NCI-H774 (cell line): ENCODE data around the gene TMEM174.

Experiments used
- DNase-seq: peaks from one replicate; lab custom pipeline; 2025; lab: John Stamatoyannopoulos, UW

TMEM174 gene

GRCh38 chr5:73154208-73155006 lies 18.6 kb upstream of the TMEM174 start:
- DNase-seq = no peak

DNA sequence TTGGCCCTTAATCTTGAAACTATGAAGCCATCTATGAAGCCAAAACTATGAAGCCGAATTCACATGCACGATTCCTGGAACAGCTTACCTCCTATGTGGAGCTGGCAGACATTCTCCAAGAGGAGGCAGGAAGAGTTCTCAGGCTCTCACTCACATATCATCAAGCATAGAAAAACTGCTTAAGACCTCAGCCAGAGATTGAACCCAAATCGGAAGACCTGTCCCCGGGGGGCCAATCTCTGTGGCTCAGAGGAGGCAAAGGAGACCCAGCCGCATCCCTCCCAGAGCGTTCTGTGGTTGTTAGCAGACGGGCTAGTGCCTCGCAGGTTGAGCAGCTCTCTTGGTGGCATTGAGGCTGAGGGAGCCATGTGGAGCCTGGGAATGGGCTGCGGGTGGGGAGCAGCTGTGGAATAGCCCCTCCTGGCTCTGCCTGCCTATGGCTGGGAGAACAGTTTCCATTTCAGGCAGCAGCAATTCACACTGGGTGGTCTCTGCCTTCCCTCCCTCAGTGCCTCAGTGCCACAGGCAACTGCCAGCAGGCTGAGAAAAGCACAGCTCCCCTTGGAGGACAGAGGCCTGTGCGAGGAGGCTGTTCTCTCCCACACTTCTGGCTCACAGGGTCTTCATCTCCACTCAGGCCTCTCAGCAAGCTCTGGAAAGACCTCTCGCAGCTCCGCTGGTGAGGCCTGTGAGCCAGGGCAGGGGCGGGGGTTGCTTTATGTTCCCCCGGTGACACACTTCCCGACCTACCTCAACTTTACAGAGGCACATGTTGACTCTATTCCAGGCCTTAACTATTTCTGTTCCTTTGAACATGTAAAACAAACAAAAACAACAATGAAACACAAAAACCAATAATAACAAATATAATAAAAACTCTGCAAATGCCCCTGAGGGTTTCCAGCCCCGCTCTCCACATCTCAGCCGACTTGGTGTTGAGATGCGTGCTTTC lies 17.4 kb upstream of the TMEM174 start:
- no peak for DNase-seq

- DNase-seq = no peak
Observed at GRCh38 chr5:73157414-73158303, 15.3 kb upstream of the TMEM174 start.

DNA sequence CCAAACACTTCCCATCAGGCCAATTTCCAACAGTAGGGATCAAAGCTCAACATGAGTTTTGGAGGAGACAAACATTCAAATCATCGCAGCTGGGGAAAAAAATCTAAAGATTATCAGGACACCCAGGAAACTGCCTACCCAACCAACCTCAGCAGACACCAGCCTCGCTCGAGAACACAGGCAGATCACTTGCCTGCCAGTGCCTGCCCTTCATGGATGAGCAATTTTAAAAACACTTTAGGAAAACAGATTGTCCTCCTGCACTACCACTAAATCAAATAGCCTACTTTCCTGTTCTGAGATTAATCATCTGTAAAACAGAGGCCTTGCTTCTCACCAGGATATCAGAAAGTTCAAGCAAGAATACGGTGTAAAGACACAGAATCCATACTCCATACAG lies 14.7 kb upstream of the TMEM174 start:
- no peak for DNase-seq

- DNase-seq = no peak
Observed at GRCh38 chr5:73160239-73160671, 12.7 kb upstream of the TMEM174 start.

DNA sequence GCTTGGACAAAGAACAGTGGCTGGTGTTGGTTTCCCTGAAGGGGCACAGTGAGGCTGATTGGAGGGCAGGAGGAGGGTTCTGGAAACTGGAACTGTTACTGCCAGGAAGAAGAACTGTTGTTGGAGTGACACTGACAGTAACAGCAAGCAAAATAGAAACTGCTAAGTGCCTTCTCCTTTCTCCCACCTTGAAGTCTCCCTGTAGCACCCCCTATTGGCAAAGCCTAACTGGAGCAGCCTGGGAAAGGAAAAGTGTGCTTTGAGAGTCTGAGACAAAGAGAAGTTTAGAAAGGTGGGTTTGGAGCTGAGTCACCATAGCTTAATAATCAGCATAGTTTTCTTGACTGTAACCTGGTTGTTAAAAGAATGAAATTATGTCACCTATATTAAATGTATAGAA lies 2.5 kb upstream of the TMEM174 start:
- no peak for DNase-seq

GRCh38 chr5:73171495-73171894 lies 1.5 kb upstream of the TMEM174 start:
- DNase-seq = no peak

DNA sequence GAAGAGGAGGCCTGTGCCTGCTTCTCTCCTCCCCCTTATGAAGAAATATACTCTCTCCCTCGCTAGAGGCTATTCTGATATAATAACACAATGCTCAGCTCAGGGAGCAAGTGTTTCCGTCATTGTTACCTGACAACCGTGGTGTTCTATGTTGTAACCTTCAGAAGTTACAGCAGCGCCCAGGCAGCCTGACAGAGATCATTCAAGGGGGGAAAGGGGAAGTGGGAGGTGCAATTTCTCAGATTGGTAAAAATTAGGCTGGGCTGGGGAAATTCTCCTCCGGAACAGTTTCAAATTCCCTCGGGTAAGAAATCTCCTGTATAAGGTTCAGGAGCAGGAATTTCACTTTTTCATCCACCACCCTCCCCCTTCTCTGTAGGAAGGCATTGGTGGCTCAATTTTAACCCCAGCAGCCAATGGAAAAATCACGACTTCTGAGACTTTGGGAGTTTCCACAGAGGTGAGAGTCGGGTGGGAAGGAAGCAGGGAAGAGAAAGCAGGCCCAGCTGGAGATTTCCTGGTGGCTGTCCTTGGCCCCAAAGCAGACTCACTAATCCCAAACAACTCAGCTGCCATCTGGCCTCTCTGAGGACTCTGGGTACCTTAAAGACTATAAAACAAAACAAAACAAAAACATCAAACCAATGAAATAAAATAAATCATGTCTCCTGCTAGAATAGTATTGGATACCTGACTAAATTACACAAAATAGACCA lies 1.3 kb downstream of the TMEM174 start:
- no peak for DNase-seq

GRCh38 chr5:73176250-73176649 lies 3.3 kb downstream of the TMEM174 start:
- no peak for DNase-seq

- DNase-seq = no peak
Observed at GRCh38 chr5:73178265-73178664, 5.3 kb downstream of the TMEM174 start.

GRCh38 chr5:73179730-73180129 lies 6.7 kb downstream of the TMEM174 start:
- DNase-seq = peak; percentile 35

DNA sequence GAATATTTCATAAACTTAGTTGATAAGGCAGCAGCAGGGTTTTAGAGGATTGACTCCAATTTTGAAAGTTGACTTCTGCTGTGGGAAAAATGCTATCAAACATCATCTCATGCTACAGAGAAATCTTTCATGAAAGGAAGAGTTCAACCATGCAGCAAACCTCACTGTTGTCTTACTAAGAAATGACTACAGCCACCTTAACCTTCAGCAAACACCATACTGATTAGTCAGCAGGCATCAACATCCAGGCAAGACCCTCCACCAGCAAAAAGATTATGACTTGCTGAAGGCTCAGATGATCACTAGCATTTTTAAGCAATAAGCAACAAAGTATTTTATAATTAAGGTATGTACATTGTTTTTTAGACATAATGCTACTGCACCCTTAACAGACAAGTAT lies 7.6 kb downstream of the TMEM174 start:
- no peak for DNase-seq

- DNase-seq = no peak
Observed at GRCh38 chr5:73182307-73182706, 9.3 kb downstream of the TMEM174 start.

- DNase-seq = no peak
Observed at GRCh38 chr5:73183000-73183399, 10.0 kb downstream of the TMEM174 start.

DNA sequence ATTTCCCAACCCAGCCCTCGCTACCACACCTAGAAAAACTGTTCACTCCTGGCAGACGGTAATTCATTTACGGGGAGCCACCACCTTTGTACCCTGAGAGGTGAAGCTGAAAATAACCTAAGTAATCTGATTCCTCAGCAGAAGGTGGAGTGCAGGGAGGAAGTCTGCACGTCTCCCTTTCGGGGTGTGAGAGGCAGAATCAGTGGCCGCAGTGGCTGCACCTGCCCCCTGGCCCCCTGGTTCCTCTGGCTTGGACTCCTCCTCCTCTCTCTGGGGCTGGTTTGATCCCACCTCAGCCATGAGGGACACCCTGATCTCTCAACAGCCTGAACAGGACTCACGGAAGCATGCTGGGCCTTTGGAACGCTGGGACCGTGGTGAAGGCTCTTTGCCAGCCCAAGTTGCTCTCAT lies 10.5 kb downstream of the TMEM174 start:
- no peak for DNase-seq

GRCh38 chr5:73186976-73187375 lies 14.0 kb downstream of the TMEM174 start:
- DNase-seq = no peak

- DNase-seq = no peak
Observed at GRCh38 chr5:73188764-73189531, 16.0 kb downstream of the TMEM174 start.

- no peak for DNase-seq
Observed at GRCh38 chr5:73189871-73190376, 16.9 kb downstream of the TMEM174 start.

DNA sequence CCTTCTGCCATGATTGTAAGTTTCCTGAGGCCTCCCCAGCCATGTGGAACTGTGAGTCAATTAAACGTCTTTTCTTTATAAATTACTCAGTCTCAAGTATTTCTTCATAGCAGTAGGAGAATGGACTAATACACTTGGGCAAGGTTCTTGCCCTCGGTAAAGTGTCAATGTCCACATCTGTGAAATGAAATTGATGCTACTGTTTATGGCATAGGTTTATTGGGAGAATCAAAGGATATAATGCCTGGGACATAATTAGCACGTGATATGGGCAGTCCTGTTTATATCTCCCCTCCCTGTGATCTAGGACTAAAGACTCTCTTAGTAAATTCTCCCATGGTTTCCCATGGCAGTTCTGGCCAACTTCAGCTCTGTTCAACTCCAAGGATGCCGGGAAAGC lies 19.4 kb downstream of the TMEM174 start:
- no peak for DNase-seq

DNA sequence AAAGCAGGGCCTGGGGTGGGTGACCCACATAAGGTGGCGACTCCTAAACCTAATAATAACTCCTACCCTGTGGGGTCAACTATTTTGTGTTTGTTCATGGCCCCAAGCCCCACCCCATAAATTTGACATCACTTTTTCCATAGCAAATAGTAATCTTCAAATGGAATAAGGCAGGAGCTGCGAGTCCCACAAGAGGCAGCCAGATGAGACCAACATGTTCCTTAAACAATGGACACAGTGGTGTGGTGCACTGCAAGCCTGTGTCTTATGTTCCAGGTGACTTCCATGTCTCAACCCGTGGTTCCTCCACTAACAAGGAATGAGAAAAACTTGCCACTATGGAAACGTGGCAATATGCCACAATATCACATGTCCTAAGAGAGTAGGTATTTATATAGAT lies 20.6 kb downstream of the TMEM174 start:
- no peak for DNase-seq
